ENCODE data around the gene EPSTI1. TPM values are rescaled to one million over a fixed set of nuclear protein-coding genes. Genes with fewer than 3 reads are reported as not detected.

The EPSTI1 gene
- total RNA-seq, 1 donor from 2014 or later: 6.0 TPM

DNA sequence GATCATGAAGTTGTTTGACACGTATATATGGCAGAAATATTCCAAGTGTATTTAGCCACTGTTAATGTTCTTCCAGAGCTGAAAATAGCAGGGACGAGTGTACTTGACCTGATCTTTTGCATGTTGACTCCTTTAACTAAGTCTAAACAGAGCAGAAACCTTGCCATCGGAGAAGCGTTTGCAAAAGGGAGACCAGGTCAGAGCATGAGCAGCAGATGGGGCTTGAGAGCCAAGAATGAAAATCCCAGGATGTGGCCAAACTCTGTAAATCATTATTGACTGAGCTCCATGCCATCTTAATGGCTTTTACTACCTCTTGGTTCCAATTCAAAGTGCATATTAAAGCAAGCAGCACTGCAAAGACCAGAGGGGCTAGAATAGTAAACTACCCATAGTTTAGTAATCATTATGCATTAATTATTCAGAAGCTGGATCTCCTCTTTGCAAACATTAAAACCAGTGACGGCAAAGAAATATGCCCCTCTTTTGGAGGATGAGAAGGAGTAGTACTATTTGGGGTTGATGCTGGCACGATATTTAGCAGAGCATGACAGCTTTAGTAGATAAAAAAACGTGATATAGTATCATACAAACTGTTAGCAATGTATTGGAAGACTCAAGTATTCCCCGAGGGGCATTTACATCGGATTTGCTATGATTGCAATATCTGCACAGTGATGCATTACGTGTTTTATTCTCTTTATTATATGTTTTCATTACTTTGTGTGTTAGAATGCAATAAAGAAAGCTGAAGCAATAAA is 154.9 kb downstream of the EPSTI1 start:
- no peak for DNase-seq (ENCODE audit: low spot score, unreplicated experiment)
- no peak overlapping the region for H3K4me3 Mint-ChIP-seq (ENCODE audit: low read depth)
- H3K27ac Mint-ChIP-seq: no peak overlapping the region
- H3K9me3 Mint-ChIP-seq (ENCODE audit: low read depth): no peaks in the 10 kb centered on the region
- no peaks in the 10 kb centered on the region for H3K4me1 Mint-ChIP-seq (ENCODE audit: low read depth)
- TF ChIP-seq, protein P1, sequence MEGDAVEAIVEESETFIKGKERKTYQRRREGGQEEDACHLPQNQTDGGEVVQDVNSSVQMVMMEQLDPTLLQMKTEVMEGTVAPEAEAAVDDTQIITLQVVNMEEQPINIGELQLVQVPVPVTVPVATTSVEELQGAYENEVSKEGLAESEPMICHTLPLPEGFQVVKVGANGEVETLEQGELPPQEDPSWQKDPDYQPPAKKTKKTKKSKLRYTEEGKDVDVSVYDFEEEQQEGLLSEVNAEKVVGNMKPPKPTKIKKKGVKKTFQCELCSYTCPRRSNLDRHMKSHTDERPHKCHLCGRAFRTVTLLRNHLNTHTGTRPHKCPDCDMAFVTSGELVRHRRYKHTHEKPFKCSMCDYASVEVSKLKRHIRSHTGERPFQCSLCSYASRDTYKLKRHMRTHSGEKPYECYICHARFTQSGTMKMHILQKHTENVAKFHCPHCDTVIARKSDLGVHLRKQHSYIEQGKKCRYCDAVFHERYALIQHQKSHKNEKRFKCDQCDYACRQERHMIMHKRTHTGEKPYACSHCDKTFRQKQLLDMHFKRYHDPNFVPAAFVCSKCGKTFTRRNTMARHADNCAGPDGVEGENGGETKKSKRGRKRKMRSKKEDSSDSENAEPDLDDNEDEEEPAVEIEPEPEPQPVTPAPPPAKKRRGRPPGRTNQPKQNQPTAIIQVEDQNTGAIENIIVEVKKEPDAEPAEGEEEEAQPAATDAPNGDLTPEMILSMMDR (IDR thresholded peaks at IDR 0.05; ENCODE audit: unreplicated experiment): peak; percentile 44
- no peaks in the 10 kb centered on the region for H3K27me3 Mint-ChIP-seq
- no peaks in the 10 kb centered on the region for H3K36me3 Mint-ChIP-seq (ENCODE audit: insufficient read depth)

Other genes with a start within 250 kb of the EPSTI1 start
- not detected in 2 replicates for gene FAM216B, start 210.7 kb downstream of the EPSTI1 start, total RNA-seq
- 27.4 and 30.0 TPM in 2 replicates for gene DNAJC15, start 31.3 kb upstream of the EPSTI1 start, total RNA-seq

Measured in progenitor cell of endocrine pancreas (in vitro differentiated cells).